Fibroblast of pulmonary artery (primary cell): Measurements from ENCODE around the gene MC2R.

Source experiments
- DNase-seq: peaks from one replicate; pipeline ENCODE4 v3.0.0-alpha.2; 2010; ENCODE audit warnings: low read depth
- H3K4me3 ChIP-seq: replicated peaks from 2 replicates; pipeline ENCODE4 v1.5.1; 2011; ENCODE audit warnings: low read depth, mild to moderate bottlenecking, control low read depth, low read length, moderate library complexity
- TF ChIP-seq, protein P1 (sequence below): IDR thresholded peaks from 2 replicates; pipeline ENCODE4 v1.5.1; 2011; ENCODE audit warnings: mild to moderate bottlenecking, control low read depth, low read length, inconsistent platforms; ENCODE audit errors: missing control alignments

Gene MC2R

GRCh38 chr18:13915391-13915790, at the start of gene MC2R:
TSS of gene MC2R (minus strand) at chr18:13915536. CDS start at chr18:13885518, 30,018 bp downstream.
- TF ChIP-seq, protein P1, sequence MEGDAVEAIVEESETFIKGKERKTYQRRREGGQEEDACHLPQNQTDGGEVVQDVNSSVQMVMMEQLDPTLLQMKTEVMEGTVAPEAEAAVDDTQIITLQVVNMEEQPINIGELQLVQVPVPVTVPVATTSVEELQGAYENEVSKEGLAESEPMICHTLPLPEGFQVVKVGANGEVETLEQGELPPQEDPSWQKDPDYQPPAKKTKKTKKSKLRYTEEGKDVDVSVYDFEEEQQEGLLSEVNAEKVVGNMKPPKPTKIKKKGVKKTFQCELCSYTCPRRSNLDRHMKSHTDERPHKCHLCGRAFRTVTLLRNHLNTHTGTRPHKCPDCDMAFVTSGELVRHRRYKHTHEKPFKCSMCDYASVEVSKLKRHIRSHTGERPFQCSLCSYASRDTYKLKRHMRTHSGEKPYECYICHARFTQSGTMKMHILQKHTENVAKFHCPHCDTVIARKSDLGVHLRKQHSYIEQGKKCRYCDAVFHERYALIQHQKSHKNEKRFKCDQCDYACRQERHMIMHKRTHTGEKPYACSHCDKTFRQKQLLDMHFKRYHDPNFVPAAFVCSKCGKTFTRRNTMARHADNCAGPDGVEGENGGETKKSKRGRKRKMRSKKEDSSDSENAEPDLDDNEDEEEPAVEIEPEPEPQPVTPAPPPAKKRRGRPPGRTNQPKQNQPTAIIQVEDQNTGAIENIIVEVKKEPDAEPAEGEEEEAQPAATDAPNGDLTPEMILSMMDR = no peak
- DNase-seq = no peak
- H3K4me3 ChIP-seq = no peak within 1 kb of the TSS

- TF ChIP-seq, protein P1 = no peak
- no peak for DNase-seq
- H3K4me3 ChIP-seq = no peak overlapping the region
These were observed 30.5 kb upstream of the MC2R start for GRCh38 chr18:13945811-13946210.

GRCh38 chr18:13943338-13943737, 28.0 kb upstream of the MC2R start:
- TF ChIP-seq, protein P1 = no peak
- no peak overlapping the region for H3K4me3 ChIP-seq
- DNase-seq = no peak

DNA sequence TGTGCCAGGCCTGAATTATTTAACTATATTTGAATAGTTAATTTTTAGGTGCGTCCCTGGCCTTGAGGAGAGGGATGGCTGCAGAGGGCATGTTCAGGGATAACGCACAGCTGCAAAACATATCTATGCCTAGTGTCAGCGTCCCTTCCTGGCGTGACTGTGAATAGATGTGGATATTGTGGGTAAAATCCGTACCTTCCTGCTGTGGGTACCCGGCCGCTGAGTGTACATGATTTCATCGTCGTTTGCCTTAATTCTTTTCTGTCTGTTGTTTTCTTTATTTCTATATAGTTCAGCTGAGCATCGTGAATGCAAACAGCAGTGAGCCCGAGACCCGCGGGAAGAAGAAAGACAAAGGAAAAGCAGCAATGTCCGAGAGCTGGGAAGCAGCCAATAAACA, 25.0 kb upstream of the MC2R start:
- DNase-seq = no peak
- H3K4me3 ChIP-seq = no peak overlapping the region
- TF ChIP-seq, protein P1 = no peak

GRCh38 chr18:13934676-13935075, 19.3 kb upstream of the MC2R start:
- no peak for DNase-seq
- H3K4me3 ChIP-seq = no peak overlapping the region
- TF ChIP-seq, protein P1 = no peak

DNA sequence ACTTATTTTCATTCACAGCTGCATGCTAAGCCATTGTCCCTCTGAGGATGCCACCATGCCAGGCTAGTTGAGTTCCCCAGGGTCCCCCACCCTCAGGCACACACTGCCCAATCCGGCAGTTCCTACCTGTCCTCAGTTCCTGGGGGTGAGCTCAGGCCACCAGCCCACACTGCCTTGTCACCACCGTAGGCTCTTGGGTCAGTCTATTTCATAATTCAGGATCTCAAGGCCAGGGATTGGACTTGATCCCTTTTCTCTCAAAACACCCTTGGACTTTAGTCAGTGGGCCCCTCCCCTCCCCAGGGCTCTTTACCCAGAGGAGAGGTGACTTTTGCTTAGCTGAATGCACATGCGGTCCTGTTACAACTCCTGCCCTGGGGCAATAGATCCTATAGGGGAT, 18.7 kb upstream of the MC2R start:
- TF ChIP-seq, protein P1 = no peak
- no peak for DNase-seq
- no peak overlapping the region for H3K4me3 ChIP-seq

DNA sequence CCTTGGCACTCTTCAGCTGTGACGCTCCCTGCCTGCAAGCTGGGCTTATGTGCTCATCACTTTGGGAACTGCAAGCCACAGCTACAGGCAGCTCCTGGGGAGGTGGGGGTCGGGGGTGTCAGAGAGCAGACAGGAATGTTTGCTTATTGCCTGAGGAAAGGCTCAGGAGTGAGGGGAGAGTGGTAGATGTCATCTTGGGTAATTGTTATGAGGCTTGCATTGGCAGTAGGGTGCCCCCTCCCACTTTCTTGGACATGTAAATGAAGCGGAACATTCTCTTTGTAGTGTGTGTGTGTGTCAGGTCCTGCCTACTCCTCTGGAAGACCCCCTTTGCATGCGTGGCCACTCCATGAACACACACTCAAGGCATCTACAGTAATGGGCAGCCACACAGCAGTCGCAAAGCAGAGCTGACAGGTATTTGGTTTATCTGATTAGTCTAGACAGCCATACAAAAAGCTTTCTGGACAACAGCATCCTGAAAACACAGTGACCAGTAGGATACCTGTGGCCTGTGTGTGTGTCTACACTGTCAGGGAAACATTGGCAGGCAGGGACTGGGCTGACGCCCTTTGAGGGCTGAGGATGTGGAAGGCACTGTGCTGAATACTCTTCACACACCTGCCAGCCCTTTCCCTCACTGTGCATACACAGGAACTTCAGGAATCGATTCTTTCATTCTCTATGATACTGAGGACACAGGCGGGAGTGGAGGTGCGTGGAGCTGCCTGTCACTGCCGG, 17.1 kb upstream of the MC2R start:
- no peak for DNase-seq
- TF ChIP-seq, protein P1 = no peak
- no peak overlapping the region for H3K4me3 ChIP-seq
